HG03439 (cell line): ENCODE data around the gene PDXK.

ENCODE experiments used
- ATAC-seq: cut with Tn5 transposase; IDR thresholded peaks from one replicate; pipeline ENCODE4 v1.9.1; 2021; ENCODE audit warnings: mild to moderate bottlenecking, moderate library complexity; ENCODE audit not compliant: unreplicated experiment

The PDXK gene

DNA sequence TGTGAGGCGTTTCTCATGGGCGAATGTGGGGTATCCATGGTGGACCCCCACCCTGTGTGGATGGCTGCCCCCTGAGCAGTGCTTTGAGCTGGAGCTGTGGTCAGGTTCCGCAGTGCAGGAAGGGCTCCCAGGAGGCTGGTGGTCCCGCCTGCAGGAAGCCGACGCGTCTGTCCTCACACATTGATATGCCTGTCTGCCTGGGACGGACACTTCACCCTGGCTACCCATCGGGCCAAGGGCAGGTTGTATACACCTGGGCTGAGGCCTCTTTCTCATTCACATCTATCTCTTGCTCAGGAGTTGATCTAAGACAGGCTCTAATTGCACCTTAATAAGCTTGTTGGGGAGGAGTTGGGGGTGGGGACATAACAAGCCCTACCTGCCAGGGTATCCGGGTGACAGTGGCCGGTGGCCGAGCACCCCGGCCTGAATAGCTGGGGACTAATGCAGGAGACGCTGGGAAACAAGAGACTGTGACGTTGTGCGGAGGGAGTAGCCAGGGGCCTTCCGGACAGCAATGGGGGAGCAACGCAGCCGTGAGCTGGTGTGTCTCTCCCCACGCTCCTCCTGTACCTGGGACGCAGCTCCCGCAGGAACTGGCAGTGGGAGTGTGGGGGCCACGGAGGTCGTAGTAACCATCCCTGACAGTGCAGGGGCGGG is 21.7 kb downstream of the PDXK start:
- no peak for ATAC-seq

DNA sequence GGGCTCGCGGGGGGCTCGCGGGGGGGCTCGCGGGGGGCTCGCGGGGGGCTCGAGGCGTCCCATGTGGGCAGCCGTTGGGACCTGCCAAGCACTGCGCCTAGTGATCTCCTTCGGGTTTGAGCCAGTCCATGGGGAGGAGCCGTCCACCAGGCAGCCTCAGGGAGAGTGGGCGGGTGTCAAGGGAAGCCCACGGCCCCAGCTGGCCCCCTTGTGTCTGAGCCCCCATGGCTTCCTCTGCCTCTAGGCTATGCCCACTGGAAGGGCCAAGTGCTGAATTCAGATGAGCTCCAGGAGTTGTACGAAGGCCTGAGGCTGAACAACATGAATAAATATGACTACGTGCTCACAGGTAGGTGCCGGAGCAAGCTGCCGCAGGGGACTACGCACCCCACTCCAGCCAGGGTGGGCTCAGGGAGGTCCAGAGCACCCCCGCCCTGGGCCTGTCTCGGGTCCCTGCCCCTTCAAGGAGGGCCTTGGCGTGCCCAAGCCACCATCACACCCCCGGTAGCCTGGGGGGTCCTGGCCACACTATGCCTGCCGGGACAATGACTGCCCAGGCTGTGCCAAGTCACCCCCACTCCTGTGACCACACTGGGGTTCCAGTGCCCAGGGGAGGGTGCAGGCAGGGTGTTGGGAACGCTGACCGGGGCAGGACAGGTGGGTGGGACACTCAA is 22.6 kb downstream of the PDXK start:
- ATAC-seq: no peak

DNA sequence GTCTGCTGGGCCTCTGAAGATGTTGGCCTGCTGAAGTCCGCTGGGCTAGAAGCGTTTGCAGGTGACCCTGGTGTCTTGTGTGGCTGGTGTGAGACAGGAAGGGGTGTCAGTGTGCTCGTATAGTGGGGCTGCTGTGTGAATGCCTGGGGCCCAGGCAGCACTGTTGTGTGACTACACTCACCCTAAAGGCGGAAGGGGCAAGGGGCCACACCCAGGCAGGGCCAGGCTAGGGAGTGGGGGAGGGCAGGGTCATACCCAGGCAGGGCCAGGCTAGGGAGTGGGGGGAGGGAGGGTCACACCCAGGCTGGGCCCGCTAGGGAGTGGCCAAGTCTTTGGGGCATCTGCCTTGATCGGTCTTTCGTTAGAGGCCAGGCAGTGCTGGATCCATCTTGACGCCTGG is 25.0 kb downstream of the PDXK start:
- ATAC-seq: no peak

DNA sequence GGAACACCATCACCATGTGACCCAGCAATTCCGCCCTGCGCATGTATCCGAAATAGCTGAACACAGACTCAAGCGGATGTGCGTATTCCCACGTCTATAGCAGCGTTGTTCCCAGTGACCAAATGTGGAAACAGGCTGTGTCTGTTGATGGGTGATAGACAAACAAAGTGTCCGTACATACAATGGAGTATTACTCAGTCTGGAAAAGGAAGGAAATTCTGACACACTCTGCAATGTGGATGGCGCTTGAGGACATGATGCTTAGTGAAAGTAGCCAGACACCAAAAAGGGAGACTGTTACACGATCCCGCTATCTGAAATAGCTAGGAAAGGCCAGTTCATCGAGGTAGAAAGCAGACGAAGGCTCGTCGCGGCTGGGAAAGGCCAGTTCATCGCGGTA is 25.8 kb downstream of the PDXK start:
- no peak for ATAC-seq

DNA sequence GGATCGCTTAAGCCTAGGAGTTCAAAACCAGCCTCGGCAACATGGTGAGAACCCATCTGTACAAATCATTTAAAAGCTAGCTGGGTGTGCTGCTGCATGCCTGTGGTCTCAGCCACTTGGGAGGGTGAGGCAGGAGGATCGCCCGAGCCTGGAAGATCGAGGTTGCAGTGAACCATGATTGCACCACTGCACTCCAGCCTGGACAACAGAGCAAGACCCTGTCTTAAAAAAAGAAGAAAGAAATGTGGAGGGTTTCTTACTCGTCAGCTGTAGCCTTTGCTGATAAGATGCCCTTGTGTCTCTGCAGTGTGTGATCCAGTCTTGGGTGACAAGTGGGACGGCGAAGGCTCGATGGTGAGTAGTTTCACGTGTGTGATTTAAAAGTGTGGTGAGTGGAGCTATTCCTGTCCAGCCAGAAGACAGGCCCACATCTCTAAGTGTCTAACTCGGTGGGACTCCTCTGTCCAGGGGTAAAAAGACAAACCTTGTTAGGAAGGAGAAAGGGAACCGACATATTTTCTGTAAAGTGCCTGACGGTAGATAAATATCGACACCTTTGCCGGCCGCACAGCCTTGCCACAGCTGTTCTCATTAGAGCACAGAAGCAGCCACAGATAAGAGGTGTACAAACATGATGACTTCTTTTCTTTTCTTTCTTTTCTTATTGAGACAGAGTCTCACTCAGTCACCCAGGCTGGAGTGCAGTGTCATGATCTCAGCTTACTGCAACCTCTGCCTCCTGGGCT is 27.0 kb downstream of the PDXK start:
- no peak for ATAC-seq

DNA sequence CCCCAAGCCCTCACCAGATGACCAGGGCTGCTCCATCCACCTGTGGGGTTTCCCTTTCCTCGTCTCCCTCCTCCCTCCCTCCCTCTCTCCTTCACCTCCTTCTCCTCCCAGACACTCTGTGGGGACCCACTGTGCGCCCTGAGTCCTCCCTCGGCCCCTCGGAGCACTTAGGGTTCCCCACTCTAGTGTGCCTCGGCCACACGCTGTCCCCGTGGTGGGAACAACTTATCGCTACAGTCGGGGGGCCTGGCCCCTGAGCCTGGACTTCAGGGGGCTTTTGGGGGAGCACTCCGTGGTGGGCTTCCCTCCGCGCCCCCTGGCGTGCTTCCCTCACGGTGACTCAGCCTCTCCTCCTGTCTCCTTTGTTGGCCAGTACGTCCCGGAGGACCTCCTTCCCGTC is 29.7 kb downstream of the PDXK start:
- ATAC-seq: no peak

DNA sequence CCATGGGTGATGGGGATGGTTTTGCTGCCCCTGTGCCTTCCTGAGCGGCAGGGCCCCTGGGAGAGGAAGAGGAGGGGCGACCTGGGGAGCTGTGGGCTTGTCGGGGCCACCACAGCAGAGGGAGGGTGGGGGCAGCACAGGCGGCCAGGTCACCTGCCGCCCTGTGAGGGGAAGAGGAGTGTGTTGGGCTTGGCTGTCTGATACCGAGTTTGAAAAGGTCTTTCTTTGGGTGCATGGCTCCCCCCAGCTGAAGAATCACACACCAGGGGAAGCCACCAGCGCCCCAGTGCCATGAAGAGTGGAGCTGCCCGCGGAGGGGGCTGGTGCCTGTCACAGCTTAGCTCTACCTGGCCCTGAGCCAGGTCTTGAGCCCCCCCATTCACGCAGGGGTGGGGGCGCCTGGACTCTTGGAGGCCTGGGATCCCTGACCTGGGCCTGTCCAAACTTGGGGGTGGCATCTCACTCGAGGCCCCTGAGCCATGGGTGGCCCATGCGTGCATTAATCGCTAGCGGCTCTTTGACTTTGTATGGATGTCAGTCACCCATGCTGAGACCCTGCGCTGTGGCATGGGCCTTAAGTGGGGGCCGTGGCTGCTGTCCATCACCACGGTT is 30.8 kb downstream of the PDXK start:
- no peak for ATAC-seq

DNA sequence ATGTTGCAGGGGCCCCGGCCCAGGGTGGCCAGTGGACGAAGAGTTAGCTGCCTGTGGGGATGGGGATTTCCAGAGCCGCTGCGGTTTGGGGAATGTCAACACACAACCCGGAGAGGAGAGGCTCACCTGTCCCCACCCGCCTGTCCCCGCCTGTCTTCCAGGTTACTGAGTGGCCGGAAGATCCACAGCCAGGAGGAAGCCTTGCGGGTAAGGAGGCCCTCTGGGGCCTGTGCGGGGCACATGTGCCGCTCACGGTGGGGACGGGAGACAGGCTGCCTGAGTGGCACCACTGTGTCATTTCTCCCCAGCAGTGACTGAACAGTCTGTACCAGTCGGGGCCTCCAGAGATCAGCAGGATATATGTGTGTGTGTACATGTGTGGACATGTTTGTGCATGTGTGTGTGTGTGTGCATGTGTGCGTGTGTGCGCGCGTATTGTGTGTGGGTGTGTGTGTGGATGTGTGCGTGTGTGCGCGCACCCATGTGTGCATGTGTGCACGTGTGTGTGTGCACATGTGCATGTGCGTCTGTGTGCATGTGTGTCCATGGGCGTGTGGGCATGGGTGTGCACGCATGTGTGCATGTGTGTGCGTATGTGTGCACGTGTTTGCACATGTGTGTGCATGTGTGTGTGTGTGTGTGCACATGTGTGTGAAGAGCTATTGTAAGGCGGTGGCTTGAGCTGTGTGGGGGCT is 31.6 kb downstream of the PDXK start:
- no peak for ATAC-seq

DNA sequence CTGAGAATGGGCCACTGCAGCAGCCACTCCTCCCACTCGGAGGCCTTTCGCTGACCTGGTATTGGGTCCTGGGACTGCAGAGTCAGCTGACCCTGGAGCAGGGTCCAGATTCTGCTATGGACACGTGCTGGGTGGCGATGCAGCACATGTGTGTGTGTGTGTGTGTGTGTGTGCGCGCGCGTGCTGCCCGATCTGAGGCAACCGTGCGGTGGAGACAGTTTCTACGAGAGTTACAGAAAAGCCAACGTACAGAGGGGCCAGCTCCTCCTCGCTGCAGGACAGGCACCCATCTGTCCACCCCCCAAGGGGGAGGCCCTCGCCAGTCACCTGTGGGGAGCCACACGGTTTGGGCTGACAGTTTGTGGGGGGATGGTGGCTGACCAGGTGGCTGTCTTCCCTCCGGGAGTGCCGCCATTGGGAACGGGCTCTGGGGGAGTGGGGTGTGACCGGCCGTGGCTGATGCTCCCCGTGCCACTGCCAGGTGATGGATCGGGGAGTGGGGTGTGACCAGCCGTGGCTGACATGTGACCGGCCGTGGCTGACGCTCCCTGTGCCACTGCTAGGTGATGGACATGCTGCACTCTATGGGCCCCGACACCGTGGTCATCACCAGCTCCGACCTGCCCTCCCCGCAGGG is 33.1 kb downstream of the PDXK start:
- ATAC-seq: no peak

DNA sequence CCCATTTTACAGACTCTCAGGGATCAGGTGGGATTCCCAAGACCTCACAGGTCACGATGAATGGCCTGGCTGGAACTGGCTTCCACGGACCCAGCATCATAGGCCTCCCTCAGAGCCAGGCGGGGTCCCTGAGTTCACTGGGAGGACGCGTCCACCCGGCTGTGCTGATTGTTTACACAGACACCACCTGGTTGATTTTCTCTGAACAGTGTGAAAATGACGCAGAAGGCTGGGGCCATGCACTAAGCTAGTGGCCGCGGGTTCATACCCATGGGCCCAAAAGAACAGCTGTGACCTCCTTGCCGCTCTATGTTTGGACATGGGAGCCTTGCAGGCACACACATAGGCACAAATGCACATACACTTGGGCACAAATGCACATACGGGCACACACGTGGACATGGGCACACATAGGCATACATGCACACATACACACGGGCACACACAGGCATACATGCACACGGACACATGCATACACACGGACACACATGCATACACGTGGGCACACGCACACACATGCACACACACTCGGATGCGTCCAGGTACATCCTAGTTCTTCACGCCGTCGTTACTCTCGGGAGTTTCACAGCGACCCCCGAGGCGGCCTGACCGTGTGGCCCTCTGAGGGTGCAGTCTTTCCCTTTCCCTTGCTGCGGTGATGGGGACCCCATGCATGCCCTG is 34.0 kb downstream of the PDXK start:
- ATAC-seq: no peak

DNA sequence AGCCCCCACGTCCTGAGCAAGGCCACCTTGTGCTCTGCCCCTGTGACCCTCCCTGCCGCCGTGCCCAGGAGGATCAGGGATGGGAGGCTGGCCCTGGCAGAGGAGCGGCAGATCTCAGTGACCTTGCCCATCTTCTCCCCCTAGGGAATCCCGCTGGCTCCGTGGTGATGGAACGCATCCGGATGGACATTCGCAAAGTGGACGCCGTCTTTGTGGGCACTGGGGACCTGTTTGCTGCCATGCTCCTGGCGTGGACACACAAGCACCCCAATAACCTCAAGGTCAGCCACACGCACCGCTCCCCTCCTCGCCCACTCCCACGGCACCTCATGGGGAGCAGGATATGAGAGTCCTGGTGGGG is 34.5 kb downstream of the PDXK start:
- no peak for ATAC-seq

DNA sequence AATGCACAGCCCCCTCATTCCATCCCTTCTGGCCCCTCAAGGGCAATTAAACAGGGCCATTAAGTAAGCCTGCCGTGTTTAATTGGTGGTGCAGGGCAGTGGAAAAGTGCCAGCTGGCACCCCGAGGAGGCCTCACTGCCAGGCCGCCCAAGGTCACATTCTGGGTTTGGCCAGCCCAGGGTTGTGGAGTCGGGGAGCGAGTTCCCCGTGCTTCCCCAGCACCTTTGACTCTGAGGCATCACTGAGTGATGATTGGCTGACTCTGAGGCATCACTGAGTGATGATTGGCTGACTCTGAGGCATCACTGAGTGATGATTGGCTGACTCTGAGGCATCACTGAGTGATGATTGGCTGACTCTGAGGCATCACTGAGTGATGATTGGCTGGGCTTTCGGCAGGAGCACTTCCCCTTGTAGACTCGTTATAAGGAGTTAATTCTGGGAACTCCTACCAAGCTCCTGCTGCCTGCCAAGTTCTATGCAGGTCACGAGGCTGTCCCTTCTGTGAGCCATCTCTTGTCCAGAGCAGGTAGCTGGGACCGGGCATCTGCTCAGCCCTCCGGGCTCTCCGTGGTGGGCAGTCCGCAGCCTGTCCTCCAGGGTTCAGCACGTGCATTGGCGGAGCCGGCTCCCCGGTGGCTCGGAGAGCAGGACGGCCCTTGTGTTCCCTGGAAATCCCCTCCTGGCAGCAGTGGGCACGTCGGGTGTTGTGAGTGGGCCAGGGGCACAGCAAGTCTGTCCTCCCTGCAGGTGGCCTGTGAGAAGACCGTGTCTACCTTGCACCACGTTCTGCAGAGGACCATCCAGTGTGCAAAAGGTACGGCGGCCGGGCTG is 36.2 kb downstream of the PDXK start:
- no peak for ATAC-seq

DNA sequence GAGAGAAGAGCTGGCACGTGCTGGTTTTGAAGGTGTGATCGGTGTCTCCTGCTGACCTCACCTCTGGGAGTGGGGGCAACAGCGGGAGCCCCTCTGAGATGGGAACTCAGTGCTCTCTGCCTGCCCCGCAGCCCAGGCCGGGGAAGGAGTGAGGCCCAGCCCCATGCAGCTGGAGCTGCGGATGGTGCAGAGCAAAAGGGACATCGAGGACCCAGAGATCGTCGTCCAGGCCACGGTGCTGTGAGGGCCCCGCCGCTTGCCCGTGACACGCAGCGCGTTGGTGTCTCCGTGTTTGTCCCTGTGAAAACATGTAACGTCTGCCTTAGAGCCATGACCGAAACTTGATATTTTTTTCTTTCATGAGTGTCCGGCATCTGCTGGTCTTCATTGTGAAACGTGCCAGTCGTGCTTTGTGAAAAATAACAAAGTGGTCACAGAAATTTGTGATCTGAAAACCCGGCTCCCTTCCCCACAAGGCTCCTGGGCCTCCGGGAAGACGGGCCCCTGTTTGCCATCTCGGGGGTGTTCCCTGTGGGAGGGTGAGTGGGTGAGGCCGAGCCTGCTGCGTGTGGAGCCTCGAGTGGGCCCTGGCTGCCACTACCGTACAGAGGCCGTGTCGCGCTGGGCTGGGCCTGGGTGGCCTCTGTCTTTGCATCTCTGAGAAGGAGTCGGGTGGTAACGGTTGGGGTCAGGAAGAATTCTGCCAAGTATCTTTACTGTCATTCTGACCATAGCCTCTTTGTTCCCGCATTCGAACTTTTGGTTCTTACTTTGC is 37.1 kb downstream of the PDXK start:
- no peak for ATAC-seq

DNA sequence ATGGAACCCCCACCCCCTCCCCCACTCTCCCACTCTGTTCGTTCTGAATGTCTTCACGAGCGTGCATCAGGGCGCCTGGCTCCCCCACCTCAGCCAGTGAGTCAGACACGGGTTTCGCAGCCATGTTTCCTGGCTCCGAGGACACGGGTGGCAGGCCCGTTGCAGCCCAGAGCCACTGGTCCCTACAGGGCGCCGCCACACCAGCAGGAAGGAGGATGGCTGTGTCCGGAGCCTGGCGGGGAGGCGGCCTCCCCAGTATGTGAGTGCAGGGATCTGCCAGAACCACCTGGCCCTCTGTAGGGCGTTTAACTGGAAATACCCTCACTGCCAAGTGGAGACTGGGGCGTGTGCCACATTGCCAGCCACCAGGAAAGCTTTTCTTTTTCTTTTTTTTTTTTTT is 38.7 kb downstream of the PDXK start:
- ATAC-seq: no peak

DNA sequence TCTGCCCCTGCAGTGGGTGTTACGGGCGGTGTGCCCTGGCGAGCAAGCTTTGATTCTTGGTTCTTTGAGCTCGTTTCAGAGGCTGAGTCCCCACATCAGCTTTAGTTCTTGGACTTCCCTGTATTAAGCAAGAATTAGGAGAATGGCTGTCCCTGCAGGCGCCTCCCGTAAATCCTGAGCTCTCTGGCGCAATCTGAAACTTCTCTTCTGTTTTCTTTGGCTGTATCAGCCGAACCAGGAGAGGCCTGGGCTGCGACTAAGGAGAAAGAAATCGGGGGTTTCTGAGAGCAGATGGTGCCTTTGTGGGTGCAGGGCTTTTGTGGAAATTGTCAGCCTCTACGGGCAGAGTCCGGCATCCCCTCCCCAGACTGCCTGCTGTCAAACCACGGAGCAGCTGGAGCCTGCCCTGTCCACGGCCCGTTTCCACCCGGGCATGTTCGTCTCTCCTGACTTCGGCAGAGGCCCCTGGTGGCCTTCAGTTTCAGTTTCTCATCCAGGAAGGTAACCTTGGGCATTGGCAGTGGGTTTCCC is 39.2 kb downstream of the PDXK start:
- no peak for ATAC-seq

DNA sequence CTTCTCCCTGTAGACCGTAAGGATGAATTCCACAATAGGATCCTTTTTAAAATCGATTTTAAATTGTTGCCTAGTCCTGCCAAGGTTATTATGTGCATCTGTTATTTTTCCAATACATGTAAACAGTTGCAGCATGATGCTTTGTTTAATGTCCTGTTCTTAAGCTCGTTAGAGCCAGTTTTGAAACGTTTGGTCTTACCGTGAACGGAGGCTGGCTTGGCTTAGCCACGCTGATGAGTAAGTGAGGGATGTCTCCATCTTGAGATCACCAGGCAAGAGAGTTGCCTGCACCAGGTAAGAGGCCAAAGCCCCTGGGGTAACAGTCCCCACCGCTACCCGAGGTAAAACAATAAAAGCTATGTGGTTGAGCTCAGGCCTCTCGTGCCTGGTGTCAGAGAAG is 39.9 kb downstream of the PDXK start:
- no peak for ATAC-seq

DNA sequence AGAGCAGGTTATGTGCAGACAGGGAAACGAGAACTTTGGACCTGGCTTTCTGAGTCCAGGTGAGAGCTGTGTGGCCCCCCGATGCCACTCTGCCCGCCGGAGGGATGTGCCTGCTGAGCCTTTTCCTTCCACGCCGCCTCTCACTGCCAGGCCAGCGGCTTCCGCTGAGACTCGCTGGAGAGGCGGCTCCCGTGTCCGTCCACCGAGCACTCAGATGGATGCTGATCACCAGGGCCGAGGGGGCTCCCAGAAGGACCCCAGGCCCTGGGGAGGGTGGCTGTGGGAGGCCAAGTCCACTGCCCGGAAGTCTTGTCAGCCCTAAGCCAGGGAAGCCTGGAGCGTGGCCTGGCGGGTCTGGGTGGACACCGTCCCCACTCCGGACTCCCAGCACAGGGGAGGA is 40.7 kb downstream of the PDXK start:
- no peak for ATAC-seq

DNA sequence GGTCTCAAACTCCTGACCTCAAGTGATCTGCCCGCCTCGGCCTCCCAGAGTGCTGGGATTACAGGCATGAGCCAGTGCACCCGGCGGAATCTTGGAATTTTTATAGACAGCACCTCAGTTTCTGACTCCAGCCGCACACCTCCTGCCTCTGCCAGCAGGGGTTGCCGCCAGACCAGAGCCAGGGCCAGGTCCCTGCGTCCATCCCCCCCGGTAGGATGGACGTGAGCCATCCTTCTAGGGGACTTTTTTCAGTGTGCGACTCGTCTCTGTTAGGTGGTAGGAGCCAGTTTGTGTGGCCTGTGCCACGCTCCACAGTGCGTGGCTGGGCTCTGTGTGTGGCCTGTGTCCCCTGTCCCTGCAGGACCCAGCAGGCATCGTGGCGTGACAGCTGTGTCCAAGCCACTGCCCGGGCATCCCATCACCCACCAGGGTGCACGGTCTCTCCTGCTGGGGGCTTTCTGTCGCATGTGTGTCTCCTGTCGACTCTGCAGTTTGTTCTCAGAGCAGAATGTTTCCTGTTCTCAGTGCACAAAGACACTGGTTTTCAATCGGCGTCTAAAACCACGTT is 41.5 kb downstream of the PDXK start:
- no peak for ATAC-seq
